Peyer's patch (tissue), 4 donors: Measurements from ENCODE around the gene KIF26B. TPM values are rescaled to one million over a fixed set of nuclear protein-coding genes. Genes with fewer than 3 reads are reported as not detected.

Experiments
- DNase-seq, 3 donors: peaks; one replicate each; pipeline ENCODE4 v3.0.0-alpha.2; 2017 to 2019
- H3K27ac ChIP-seq, 4 donors: fragments of 200-600 bp; sonication (generic); one replicate each; pipeline ENCODE4 v1.5.1; 2016 to 2019
- H3K27me3 ChIP-seq, 2 donors: fragments of 200-600 bp; sonication (generic); one replicate each; pipeline ENCODE4 v1.5.1; 2019
- H3K36me3 ChIP-seq, 3 donors: fragments of 200-600 bp; sonication (generic); one replicate each; pipeline ENCODE4 v1.5.1; 2016 to 2019
- H3K4me1 ChIP-seq, 4 donors: fragments of 200-600 bp; sonication (generic); one replicate each; pipeline ENCODE4 v1.5.1; 2016 to 2019
- H3K4me3 ChIP-seq, 4 donors: fragments of 200-600 bp; sonication (generic); 1 replicate in 3 of 4; 2 replicates in 1 of 4; pipeline ENCODE4 v1.5.1; 2016 to 2019; ENCODE audit warnings: mild to moderate bottlenecking in 1 of 4
- H3K9me3 ChIP-seq, 4 donors: fragments of 200-600 bp; sonication (generic); one replicate each; pipeline ENCODE4 v1.5.1; 2016 to 2019; ENCODE audit warnings: mild to moderate bottlenecking in 1 of 4
- POLR2A ChIP-seq, 2 donors: fragments of 450-650 bp; IDR thresholded peaks; one replicate each; pipeline ENCODE4 v1.5.1; 2017; ENCODE audit warnings: antibody characterized with exemption in 2 of 2, mild to moderate bottlenecking in 2 of 2, moderate library complexity in 2 of 2
- total RNA-seq, 4 donors: library from RNA; depleted of rRNA; stranded (reverse); fragments of >200 nt; gene quantifications; one replicate each; pipeline ENCODE4 v1.1.0, GENCODE V29; 2016
- TF ChIP-seq, protein P1 (sequence below), 6 experiments: fragments of 450-650 bp in 4 of 6; fragments of 200-600 bp in 2 of 6; sonication (generic) in 1 of 6; IDR thresholded peaks; one replicate each; pipeline ENCODE4 v1.5.1; 2017 to 2019; ENCODE audit warnings: antibody characterized with exemption in 6 of 6, mild to moderate bottlenecking in 3 of 6, moderate library complexity in 1 of 6

The KIF26B gene
- total RNA-seq, 4 donors from 2014 or later, result 0.70 to 1.6 (median 1.1) TPM

DNA sequence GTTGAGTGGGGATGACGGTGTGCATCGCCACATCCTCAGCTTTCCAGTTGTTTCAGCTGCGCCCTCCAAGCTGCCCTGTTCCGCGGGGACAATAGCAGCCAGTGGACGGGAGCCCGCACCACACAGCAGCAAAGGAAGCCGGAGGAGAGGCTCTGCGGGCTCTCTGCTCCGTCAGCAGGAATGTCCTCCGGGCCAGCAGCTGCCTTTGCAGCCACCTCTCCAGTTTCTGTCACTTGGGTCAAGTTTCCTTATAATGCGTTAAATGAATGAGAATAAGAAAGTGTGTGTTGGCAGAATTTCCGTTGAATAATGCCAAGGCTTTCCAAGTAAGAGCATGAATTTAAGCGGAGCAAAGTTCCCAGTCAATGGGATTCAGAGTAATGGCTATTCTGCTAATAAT is 263.3 kb downstream of the KIF26B start:
- H3K4me3 ChIP-seq, result no peak overlapping the region
- no peak for DNase-seq
- H3K4me1 ChIP-seq, result no peaks in the 10 kb centered on the region
- no peaks in the 10 kb centered on the region for H3K27me3 ChIP-seq
- H3K9me3 ChIP-seq, result no peaks in the 10 kb centered on the region
- H3K36me3 ChIP-seq, result no peaks in the 10 kb centered on the region
- no peak for TF ChIP-seq POLR2A (IDR thresholded peaks at IDR 0.05)
- TF ChIP-seq, protein P1, sequence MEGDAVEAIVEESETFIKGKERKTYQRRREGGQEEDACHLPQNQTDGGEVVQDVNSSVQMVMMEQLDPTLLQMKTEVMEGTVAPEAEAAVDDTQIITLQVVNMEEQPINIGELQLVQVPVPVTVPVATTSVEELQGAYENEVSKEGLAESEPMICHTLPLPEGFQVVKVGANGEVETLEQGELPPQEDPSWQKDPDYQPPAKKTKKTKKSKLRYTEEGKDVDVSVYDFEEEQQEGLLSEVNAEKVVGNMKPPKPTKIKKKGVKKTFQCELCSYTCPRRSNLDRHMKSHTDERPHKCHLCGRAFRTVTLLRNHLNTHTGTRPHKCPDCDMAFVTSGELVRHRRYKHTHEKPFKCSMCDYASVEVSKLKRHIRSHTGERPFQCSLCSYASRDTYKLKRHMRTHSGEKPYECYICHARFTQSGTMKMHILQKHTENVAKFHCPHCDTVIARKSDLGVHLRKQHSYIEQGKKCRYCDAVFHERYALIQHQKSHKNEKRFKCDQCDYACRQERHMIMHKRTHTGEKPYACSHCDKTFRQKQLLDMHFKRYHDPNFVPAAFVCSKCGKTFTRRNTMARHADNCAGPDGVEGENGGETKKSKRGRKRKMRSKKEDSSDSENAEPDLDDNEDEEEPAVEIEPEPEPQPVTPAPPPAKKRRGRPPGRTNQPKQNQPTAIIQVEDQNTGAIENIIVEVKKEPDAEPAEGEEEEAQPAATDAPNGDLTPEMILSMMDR (IDR thresholded peaks at IDR 0.05), result no peak
- H3K27ac ChIP-seq, result no peak overlapping the region

DNA sequence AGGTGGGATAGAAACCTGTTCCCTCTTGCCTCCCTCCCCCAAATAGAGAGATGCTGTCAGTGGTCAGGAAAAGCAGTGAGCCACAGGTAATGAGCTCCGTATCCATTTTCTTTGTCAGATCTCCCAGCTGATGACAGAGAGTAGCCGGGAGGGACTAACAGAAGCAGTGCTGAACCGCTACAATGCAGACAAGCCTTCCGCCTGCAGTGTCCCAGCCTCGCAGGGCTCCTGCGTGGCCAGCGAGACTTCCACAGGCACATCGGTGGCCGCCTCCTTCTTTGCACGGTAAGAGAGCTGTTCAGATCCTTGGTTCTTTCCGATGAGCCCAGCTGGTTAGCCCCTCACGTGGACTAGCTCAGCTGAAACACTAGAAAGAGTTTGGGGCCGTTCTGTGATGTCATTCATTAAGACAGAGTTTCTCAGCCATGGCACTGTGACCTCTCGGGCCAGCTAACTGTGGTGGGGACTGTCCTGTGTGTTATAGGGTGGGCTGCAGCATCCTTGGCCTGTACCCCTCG is 264.7 kb downstream of the KIF26B start:
- no peak for DNase-seq
- Histone ChIP-seq H3K4me3 (no peak overlapping the region), H3K27me3 (no peaks in the 10 kb centered on the region)

GRCh38 chr1:245419989-245420388 is 265.2 kb downstream of the KIF26B start:
- no peaks in the 10 kb centered on the region for H3K9me3 ChIP-seq
- H3K4me3 ChIP-seq, result no peak overlapping the region
- no peaks in the 10 kb centered on the region for H3K27me3 ChIP-seq
- no peak for DNase-seq
- no peak overlapping the region for H3K27ac ChIP-seq
- no peaks in the 10 kb centered on the region for H3K36me3 ChIP-seq
- TF ChIP-seq POLR2A (IDR thresholded peaks at IDR 0.05), result no peak
- TF ChIP-seq, protein P1 (IDR thresholded peaks at IDR 0.05), result no peak
- no peaks in the 10 kb centered on the region for H3K4me1 ChIP-seq

More for the DNA sequence above, 264.7 kb downstream of the KIF26B start:
- Histone ChIP-seq H3K9me3 (no peaks in the 10 kb centered on the region), H3K36me3 (no peaks in the 10 kb centered on the region), H3K27ac (no peak overlapping the region), H3K4me1 (no peaks in the 10 kb centered on the region)
- TF ChIP-seq, protein P1 (IDR thresholded peaks at IDR 0.05), result no peak
- no peak for TF ChIP-seq POLR2A (IDR thresholded peaks at IDR 0.05)

- no peaks in the 10 kb centered on the region for H3K27me3 ChIP-seq
- H3K9me3 ChIP-seq, result no peaks in the 10 kb centered on the region
- H3K27ac ChIP-seq, result no peak overlapping the region
- DNase-seq, result no peak
- H3K36me3 ChIP-seq, result no peaks in the 10 kb centered on the region
- H3K4me3 ChIP-seq, result no peak overlapping the region
- TF ChIP-seq, protein P1 (IDR thresholded peaks at IDR 0.05), result no peak
- no peak for TF ChIP-seq POLR2A (IDR thresholded peaks at IDR 0.05)
- H3K4me1 ChIP-seq, result no peaks in the 10 kb centered on the region
Observed at GRCh38 chr1:245420926-245421325, 266.1 kb downstream of the KIF26B start.

GRCh38 chr1:245428681-245429080 is 273.9 kb downstream of the KIF26B start:
- Histone ChIP-seq H3K9me3 (no peaks in the 10 kb centered on the region), H3K27ac (no peak overlapping the region), H3K27me3 (no peaks in the 10 kb centered on the region), H3K4me1 (no peaks in the 10 kb centered on the region), H3K4me3 (no peak overlapping the region), H3K36me3 (no peaks in the 10 kb centered on the region)
- DNase-seq, result no peak
- TF ChIP-seq, protein P1 (IDR thresholded peaks at IDR 0.05), result no peak
- no peak for TF ChIP-seq POLR2A (IDR thresholded peaks at IDR 0.05)

- no peak for TF ChIP-seq POLR2A (IDR thresholded peaks at IDR 0.05)
- TF ChIP-seq, protein P1 (IDR thresholded peaks at IDR 0.05), result no peak
- Histone ChIP-seq H3K27me3 (no peaks in the 10 kb centered on the region), H3K9me3 (no peaks in the 10 kb centered on the region), H3K36me3 (no peaks in the 10 kb centered on the region), H3K4me3 (no peak overlapping the region), H3K4me1 (no peaks in the 10 kb centered on the region), H3K27ac (no peak overlapping the region)
- no peak for DNase-seq
Observed at GRCh38 chr1:245431706-245432105, 276.9 kb downstream of the KIF26B start.
